Upper lobe of left lung (tissue), 6 donors: ENCODE results near the gene FAM236B. TPM values are rescaled to one million over a fixed set of nuclear protein-coding genes. Genes with fewer than 3 reads are reported as not detected.
"Not testable (repeated sequence)": the region's sequence is repeated elsewhere in the genome, so short reads cannot be mapped to it uniquely, and the experiment has no call there.

Experiments used
- ATAC-seq, 2 donors: fragments of 200-7000 bp; cut with Tn5 transposase; one replicate each; pipeline ENCODE4 v1.9.1; 2022; ENCODE audit warnings: mild to moderate bottlenecking in 2 of 2, moderate library complexity in 2 of 2; ENCODE audit not compliant: low FRiP score in 2 of 2
- DNase-seq, 2 donors: peaks; one replicate each; pipeline ENCODE4 v3.0.0-alpha.2; 2019 to 2020
- H3K27ac ChIP-seq, 4 donors: fragments of 200-600 bp; sonication (generic); one replicate each; pipeline ENCODE4 v1.5.1; 2016 to 2019
- H3K27me3 ChIP-seq, 4 donors: fragments of 200-600 bp; sonication (generic); one replicate each; pipeline ENCODE4 v1.5.1; 2017 to 2019
- H3K36me3 ChIP-seq, 4 donors: fragments of 200-600 bp; sonication (generic); one replicate each; pipeline ENCODE4 v1.5.1; 2016 to 2019
- H3K4me1 ChIP-seq, 4 donors: fragments of 200-600 bp; sonication (generic); one replicate each; pipeline ENCODE4 v1.5.1; 2018 to 2019
- H3K4me3 ChIP-seq, 4 donors: fragments of 200-600 bp; sonication (generic); one replicate each; pipeline ENCODE4 v1.5.1; 2017 to 2019; ENCODE audit warnings: mild to moderate bottlenecking in 2 of 4, moderate library complexity in 1 of 4
- H3K9me3 ChIP-seq, 4 donors: fragments of 200-600 bp; sonication (generic); one replicate each; pipeline ENCODE4 v1.5.1; 2018 to 2019
- EP300 ChIP-seq, 4 donors: sonication (generic); formaldehyde crosslinking; IDR thresholded peaks; one replicate each; pipeline ENCODE4 v1.5.1; 2017; ENCODE audit warnings: antibody characterized with exemption in 4 of 4, control low read depth in 2 of 4
- POLR2A ChIP-seq, 4 donors: fragments of 450-650 bp; IDR thresholded peaks; one replicate each; pipeline ENCODE4 v1.5.1; 2016 to 2017; ENCODE audit warnings: antibody characterized with exemption in 4 of 4, mild to moderate bottlenecking in 2 of 4
- POLR2AphosphoS5 ChIP-seq, 2 donors: sonication (generic); formaldehyde crosslinking; IDR thresholded peaks; one replicate each; pipeline ENCODE4 v1.5.1; 2017; ENCODE audit warnings: antibody characterized with exemption in 2 of 2
- WGBS, 2 donors: methylation state at CpG; one replicate each; pipeline ENCODE4 v1.1.5; 2017 to 2018; 5-methylcytosine and 5-hydroxymethylcytosine counted together
- small RNA-seq, 4 donors: library from RNA; depleted of rRNA; stranded (forward); fragments of <200 nt; gene quantifications; one replicate each; pipeline ENCODE3, GENCODE V24; 2016
- total RNA-seq, 6 donors: library from RNA; depleted of rRNA in 4 of 6; stranded (reverse); fragments of >200 nt in 4 of 6; gene quantifications; one replicate each; pipeline versions ENCODE4 v1.1.0 to v1.2.1, GENCODE V29; 2016 to 2021
- TF ChIP-seq, protein P1 (sequence below), 6 experiments: fragments of 450-650 bp in 4 of 6; fragments of 200-600 bp in 2 of 6; sonication (generic) in 2 of 6; IDR thresholded peaks; one replicate each; pipeline ENCODE4 v1.5.1; 2016 to 2019; ENCODE audit warnings: antibody characterized with exemption in 6 of 6
- donor health status: DM: no; HTN: no; CAD: no; lungs with moderate emphysema.
- donor health status: DM: no; HTN: yes; CAD: no; lungs with severe emphysema.

FAM236B gene
- total RNA-seq, 6 donors from 2014 or later: not detected

DNA sequence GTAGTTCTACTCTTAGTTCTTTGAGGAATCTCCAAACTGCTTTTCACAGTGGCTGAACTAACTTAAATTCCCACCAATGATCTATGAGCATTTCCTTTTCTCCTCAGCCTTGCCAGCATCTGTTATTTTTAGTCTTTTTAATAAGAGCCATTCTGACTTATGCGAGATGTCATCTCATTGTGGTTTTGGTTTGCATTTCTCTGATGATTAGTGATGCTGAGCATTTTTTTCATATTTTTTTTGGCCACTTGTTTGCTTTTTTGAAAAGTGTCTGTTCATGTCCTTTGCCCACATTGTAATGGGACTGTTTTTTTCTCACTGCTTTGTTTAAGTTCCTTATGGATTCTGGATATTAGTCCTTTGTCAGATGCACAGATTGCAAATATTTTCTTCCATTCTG is 46.9 kb downstream of the FAM236B start:
- Histone ChIP-seq H3K27ac (no peak overlapping the region), H3K9me3 (no peaks in the 10 kb centered on the region), H3K4me3 (no peak overlapping the region), H3K36me3 (no peaks in the 10 kb centered on the region), H3K27me3 (no peaks in the 10 kb centered on the region), H3K4me1 (no peaks in the 10 kb centered on the region)
- DNase-seq: no peak
- no peak for ATAC-seq
- TF ChIP-seq, protein P1, sequence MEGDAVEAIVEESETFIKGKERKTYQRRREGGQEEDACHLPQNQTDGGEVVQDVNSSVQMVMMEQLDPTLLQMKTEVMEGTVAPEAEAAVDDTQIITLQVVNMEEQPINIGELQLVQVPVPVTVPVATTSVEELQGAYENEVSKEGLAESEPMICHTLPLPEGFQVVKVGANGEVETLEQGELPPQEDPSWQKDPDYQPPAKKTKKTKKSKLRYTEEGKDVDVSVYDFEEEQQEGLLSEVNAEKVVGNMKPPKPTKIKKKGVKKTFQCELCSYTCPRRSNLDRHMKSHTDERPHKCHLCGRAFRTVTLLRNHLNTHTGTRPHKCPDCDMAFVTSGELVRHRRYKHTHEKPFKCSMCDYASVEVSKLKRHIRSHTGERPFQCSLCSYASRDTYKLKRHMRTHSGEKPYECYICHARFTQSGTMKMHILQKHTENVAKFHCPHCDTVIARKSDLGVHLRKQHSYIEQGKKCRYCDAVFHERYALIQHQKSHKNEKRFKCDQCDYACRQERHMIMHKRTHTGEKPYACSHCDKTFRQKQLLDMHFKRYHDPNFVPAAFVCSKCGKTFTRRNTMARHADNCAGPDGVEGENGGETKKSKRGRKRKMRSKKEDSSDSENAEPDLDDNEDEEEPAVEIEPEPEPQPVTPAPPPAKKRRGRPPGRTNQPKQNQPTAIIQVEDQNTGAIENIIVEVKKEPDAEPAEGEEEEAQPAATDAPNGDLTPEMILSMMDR (IDR thresholded peaks at IDR 0.05): no peak
- TF ChIP-seq EP300 (IDR thresholded peaks at IDR 0.05): no peak
- no peak for TF ChIP-seq POLR2AphosphoS5 (IDR thresholded peaks at IDR 0.05)
- TF ChIP-seq POLR2A (IDR thresholded peaks at IDR 0.05): no peak
- 83 to 84% methylated on average over 1 of the region's 1 CpG for WGBS, 2 donors

DNA sequence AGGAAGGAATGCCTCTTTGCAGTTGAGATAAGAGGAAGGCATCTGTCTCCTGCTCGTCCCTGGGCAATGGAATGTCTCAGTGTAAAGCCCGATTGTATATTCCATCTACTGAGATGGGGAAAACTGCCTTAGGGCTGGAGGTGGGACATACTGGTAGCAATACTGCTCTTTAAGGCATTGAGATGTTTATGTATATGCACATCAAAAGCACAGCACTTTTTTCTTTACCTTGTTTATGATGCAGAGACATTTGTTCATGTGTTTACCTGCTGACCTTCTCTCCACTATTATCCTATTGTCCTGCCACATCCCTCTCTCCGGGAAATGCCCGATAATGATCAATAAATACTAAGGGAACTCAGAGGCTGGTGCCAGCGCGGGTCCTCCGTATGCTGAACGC is 48.8 kb downstream of the FAM236B start:
- not testable (repeated sequence) for H3K9me3 ChIP-seq, H3K27me3 ChIP-seq, DNase-seq, H3K4me3 ChIP-seq, H3K36me3 ChIP-seq, H3K4me1 ChIP-seq, ATAC-seq, H3K27ac ChIP-seq
- WGBS, 2 donors: 46 to 47% methylated on average over 6 to 8 of the region's 8 CpGs

Small RNAs within 50 kb of the gene (small RNA-seq; reads per million reads assigned to genes)
- 0 reads per million in 4 donors for gene RNU1-112P

Other genes starting within 250 kb of the FAM236B start
- 10 to 100 TPM; 21.5 to 56.6 (median 35.0) TPM for gene HDAC8, start 209.8 kb downstream of the FAM236B start, total RNA-seq
- gene PHKA1, start 68.4 kb downstream of the FAM236B start, total RNA-seq: 10 to 100 TPM in 1 of 6 donors, 1 to 10 TPM in 5; 2.3 to 10.5 (median 3.4) TPM
- gene DMRTC1B, start 5.8 kb downstream of the FAM236B start, total RNA-seq: 1 to 10 TPM in 1 of 6 donors, under 1 TPM in 4, not detected in 1; 0.24 to 1.4 (median 0.79) TPM
- gene FAM236D, start 25.6 kb upstream of the FAM236B start, total RNA-seq: not detected
- gene FAM236C, start 130.0 kb upstream of the FAM236B start, total RNA-seq: not detected
- gene FAM236A, start 155.5 kb upstream of the FAM236B start, total RNA-seq: not detected
- gene DMRTC1, start 161.2 kb upstream of the FAM236B start, total RNA-seq: under 1 TPM in 2 of 6 donors, not detected in 4; 0.29 to 0.44 TPM
- not detected for gene PABPC1L2B, start 220.3 kb upstream of the FAM236B start, total RNA-seq